HK-2 (cell line): ENCODE data around the gene ACTR8.

ENCODE experiments used
- DNase-seq: peaks from one replicate; pipeline ENCODE4 v3.0.0-alpha.2; 2018; ENCODE audit not compliant: unreplicated experiment

The ACTR8 gene

GRCh38 chr3:53834429-53835095 is 47.4 kb downstream of the ACTR8 start:
- DNase-seq, result no peak

GRCh38 chr3:53833700-53834099 is 48.3 kb downstream of the ACTR8 start:
- DNase-seq, result no peak

DNA sequence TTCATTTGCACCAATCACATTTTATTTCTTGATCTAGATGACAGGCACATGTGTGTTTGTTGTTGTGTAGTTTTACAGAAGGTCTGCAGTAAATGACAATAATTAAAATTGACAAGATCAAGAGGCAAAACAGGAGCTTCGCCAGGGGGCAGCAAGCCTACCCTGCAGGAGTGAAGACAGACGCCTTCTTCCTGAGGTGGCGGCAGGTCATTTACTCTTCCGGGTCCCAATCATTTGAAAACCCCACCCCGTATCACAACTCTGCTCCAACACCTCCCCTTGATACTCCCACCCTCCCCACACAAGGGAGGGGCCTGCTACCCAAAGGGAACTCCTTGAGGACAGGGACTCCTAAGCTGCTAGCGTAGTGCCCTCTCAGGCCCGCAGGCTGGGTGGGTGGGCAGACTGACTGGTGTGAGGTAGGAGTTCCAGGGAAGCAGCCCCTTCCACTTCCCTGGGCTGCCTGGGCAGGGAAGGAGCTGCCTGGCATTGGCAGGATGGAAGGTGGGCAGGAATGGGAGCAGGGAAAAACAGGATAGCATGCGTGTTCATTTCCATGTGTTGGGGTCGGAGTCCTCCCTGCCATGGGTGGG is 48.8 kb downstream of the ACTR8 start:
- no peak for DNase-seq

DNA sequence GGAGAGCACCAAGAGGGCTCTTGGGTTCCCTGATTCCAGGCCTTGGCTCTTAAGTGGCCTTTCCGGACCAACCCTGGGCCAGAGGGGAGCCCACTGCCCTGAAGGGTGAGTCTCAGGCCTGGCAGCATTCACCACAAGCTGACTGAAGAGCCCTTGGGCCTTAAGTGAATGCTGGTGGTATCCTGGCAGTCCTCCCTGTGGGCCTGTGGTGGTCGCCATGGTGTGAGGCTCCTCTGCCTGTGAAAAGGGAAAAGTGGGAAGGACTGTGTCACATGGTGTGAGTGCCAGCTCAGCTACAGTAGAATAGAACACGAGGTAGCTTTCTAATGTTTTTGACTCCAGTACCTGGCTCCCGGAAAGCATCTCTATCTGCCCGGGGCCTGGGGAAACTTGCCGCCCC is 51.0 kb downstream of the ACTR8 start:
- no peak for DNase-seq

DNA sequence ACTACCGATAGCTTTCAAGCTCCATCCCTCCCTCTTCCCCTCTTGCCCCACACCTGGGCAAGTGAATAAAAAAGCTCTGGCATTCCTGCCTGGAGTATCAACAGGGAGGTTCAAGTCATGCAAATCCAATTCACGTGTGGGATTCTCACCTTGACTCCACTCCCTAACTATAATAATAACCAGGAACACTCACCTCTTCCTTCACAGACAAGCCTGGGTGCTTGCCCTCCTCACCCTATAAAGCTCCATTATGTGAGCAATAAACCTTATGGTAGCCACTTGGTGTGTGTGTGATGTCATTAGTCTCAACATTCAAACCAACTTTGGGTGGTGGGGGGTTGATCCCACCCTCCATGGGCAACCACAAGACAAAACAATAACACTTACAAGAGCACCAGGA is 52.3 kb downstream of the ACTR8 start:
- no peak for DNase-seq

DNA sequence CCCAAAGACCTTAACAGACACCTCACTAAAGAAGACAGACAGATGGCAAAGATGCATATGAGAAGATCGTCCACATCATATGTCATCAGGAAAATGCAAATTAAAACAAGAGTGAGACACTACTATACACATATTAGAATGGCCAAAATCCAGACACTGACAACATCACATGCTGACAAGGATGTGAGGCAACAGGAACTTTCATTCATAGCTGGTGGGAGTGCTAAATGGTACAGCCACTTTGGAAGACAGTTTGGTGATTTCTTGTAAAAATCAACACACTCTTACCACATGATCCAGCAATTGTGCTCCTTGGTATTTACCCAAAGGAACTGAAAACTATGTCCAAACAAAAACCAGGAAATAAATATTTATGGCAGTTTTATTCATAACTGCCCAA is 53.4 kb downstream of the ACTR8 start:
- DNase-seq, result no peak

- DNase-seq, result no peak
These were observed 55.9 kb downstream of the ACTR8 start for GRCh38 chr3:53826048-53826447.

- DNase-seq, result no peak
These were observed 57.2 kb downstream of the ACTR8 start for GRCh38 chr3:53824795-53825194.

GRCh38 chr3:53823956-53824657 is 57.8 kb downstream of the ACTR8 start:
- DNase-seq, result no peak

DNA sequence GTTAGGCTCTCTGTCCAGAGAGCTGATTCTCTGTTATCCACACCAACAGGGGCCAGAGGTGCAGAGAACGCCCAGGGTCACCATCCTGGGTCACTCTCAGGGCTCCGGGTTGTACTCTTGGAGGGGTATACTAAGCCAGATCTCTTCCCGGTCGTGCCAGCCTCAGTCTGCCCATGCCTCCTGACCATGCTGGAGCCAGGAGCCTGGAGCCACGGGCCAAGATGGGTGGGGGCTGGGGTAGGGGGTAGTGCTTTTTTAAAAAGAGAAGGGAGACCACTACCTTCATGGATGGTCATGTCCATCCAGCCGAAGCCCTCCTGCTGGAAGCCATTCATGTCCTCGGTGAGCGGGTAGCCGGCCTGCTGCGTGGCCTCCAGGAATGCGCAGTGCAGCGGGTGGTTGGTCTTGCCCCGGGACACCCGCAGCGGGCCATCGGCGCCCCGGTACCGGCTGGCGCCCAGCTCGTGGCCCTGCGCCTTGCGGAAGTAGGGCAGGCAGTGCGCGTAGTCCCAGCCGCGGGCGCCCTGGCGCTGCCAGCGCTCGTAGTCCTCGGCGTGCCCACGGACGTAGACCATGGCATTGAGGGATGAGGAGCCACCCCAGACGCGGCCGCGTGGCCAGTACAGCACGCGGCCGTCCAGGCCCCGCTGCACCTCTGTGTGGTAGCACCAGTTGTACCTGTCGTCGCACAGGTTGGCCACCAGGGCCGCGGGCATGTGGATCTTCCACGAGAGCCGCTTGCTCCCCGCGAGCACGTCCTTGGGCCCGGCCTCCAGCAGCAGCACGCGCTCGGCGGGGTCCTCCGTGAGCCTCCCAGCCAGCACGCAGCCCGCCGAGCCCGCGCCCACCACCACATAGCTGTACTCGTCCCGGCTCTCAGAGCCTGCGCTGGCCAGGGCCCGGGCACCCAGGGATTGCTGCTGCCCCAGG is 58.7 kb downstream of the ACTR8 start:
- no peak for DNase-seq

GRCh38 chr3:53822331-53822741 is 59.6 kb downstream of the ACTR8 start:
- DNase-seq, result no peak

DNA sequence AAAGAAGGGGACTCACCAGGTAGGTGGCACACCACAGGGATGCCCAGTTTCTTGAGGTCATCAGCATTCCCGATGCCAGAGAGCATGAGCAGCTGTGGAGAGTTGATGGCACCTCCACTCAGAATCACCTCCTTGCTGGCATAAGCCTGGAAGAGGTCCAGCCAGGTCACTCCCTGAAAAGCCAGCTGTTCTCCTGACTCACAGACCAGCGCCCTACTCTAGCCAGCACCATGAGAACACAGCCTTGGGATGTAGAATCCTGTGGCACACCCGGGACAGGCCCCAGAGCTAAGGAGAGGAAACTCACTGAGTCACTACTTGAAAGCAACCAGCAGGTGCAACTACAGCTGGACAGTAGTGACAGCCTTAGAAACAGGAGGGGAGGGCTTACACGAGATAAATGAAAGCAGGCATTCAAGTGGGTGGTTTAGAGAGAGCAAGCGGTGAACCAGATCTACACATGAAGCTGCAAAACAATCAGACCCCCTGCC is 60.3 kb downstream of the ACTR8 start:
- no peak for DNase-seq

- DNase-seq, result no peak
These were observed 61.0 kb downstream of the ACTR8 start for GRCh38 chr3:53820756-53821580.

DNA sequence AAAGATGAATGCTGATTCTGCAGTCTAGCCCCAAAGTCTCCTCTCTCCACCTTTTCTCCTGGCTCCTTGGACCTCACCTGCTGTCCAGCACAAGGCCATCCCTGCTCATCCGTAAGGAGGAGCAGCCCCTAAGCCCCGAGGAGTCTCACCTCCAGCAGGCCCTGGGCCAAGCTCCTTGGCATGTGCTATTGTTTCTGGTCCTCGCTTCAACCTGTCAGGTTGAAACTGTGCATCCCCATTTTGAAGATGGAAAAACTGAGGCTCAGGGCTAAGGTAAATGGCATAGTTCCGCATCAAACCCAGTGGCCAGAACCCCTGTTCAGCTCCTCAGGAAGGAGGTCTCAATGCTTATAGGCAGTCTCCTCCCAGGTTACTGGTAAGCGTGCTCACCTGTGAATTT is 61.9 kb downstream of the ACTR8 start:
- DNase-seq, result no peak

- DNase-seq, result no peak
These were observed 62.6 kb downstream of the ACTR8 start for GRCh38 chr3:53819163-53819868.

- no peak for DNase-seq
These were observed 63.5 kb downstream of the ACTR8 start for GRCh38 chr3:53818221-53819162.

- DNase-seq, result no peak
These were observed 64.1 kb downstream of the ACTR8 start for GRCh38 chr3:53817809-53818208.

DNA sequence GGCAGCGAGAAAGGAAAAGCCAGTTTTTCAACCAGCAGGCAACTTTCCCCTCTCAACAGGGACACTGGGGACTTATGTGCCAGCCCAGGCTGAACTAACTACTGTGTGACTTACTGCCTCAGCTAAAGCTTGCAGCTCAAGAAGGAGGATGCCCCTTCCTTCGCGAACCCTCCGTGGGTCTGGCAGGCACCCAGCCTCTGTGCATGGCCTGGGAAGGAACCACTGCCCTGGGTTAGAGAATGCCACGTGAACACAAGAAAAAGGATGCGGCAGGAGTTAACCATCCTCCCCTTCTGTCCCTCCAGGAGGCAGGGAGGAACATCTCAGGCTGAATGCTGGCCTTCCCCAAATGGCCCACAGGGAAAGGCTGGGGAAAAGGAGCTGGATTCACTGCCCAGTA is 64.7 kb downstream of the ACTR8 start:
- no peak for DNase-seq
